Sigmoid colon (tissue), 7 donors: ENCODE data around the gene ZRANB3. TPM values are rescaled to one million over a fixed set of nuclear protein-coding genes. Genes with fewer than 3 reads are reported as not detected.

Source experiments
- DNase-seq: peaks from one replicate; pipeline ENCODE4 v3.0.0-alpha.2; 2019
- H3K27ac ChIP-seq, 4 donors: fragments of 200-600 bp; sonication (generic); one replicate each; pipeline ENCODE4 v1.5.1; 2016 to 2019; ENCODE audit warnings: mild to moderate bottlenecking in 1 of 4
- H3K27me3 ChIP-seq, 3 donors: fragments of 200-600 bp; sonication (generic); one replicate each; pipeline ENCODE4 v1.5.1; 2019; ENCODE audit warnings: mild to moderate bottlenecking in 1 of 3
- H3K36me3 ChIP-seq, 4 donors: fragments of 200-600 bp; sonication (generic); one replicate each; pipeline ENCODE4 v1.5.1; 2016 to 2019
- H3K4me1 ChIP-seq, 4 donors: fragments of 200-600 bp; sonication (generic); one replicate each; pipeline ENCODE4 v1.5.1; 2017 to 2019
- H3K4me3 ChIP-seq, 4 donors: fragments of 200-600 bp; sonication (generic); one replicate each; pipeline ENCODE4 v1.5.1; 2017 to 2019; ENCODE audit warnings: mild to moderate bottlenecking in 2 of 4, moderate library complexity in 1 of 4
- H3K9me3 ChIP-seq, 4 donors: fragments of 200-600 bp in 3 of 4; sonication (generic) in 3 of 4; one replicate each; pipeline versions ENCODE4 v1.5.1 to v1.6.1; 2013 to 2019
- EP300 ChIP-seq, 4 donors: sonication (generic); formaldehyde crosslinking; IDR thresholded peaks; one replicate each; pipeline ENCODE4 v1.6.1; 2017; ENCODE audit warnings: antibody characterized with exemption in 4 of 4
- POLR2A ChIP-seq, 2 donors: fragments of 450-650 bp; IDR thresholded peaks; one replicate each; pipeline ENCODE4 v1.6.1; 2016; ENCODE audit warnings: antibody characterized with exemption in 2 of 2, mild to moderate bottlenecking in 2 of 2, moderate library complexity in 2 of 2
- POLR2AphosphoS5 ChIP-seq, 4 donors: sonication (generic); formaldehyde crosslinking; IDR thresholded peaks; one replicate each; pipeline ENCODE4 v1.6.1; 2017; ENCODE audit warnings: antibody characterized with exemption in 4 of 4
- WGBS, 2 donors: extraction: QIAGEN DNeasy Blood & Tissue Kit; methylation state at CpG; one replicate each; pipeline ENCODE4 v1.1.7; 2013; 5-methylcytosine and 5-hydroxymethylcytosine counted together
- intact Hi-C: fragments of 100-400 bp; cut with DNase I; formaldehyde crosslinking; loops from one replicate; pipeline ENCODE4 v1.15.1; 2023
- polyA plus RNA-seq, 3 donors: library from polyadenylated mRNA; stranded (reverse); fragments of 200-250 nt; gene quantifications; one replicate each; pipeline ENCODE4 v1.2.3, GENCODE V29; 2013
- total RNA-seq, 4 donors: library from RNA; depleted of rRNA; stranded (reverse); fragments of >200 nt; gene quantifications; one replicate each; pipeline ENCODE4 v1.1.0, GENCODE V29; 2016
- TF ChIP-seq, protein P1 (sequence below), 4 experiments: fragments of 450-650 bp in 3 of 4; fragments of 200-600 bp in 1 of 4; IDR thresholded peaks; one replicate each; pipeline ENCODE4 v1.5.1; 2016 to 2019; ENCODE audit warnings: antibody characterized with exemption in 4 of 4, mild to moderate bottlenecking in 3 of 4, moderate library complexity in 2 of 4
- donor health status: healthy with polysubstance abuse.
- donor health status: Bipolar disorder and iron deficiency.
- donor health status: healthy.

The ZRANB3 gene
- total and polyA plus RNA-seq, 7 donors = 1.2 to 7.2 (median 3.1) TPM

DNA sequence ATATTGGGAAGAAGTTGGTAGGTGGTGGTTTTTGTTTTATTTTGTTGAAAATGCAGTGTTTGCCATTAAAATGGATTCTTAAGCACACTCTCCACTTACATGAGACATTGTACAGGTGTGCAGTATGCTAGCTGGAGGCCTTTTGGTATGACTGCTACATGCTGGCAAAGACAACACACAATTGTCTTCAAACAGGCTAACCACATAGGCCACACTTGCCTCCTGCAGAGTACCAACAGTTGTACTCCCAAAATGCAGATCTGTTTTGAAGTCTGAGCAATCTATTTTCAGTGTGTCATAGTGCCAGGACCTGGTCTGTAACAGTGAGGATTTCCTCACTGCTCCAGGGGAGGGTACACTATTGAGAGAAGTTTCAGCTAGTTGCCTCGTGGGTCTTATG is 213.6 kb downstream of the ZRANB3 start:
- Histone ChIP-seq H3K27ac (no peak overlapping the region), H3K4me1 (no peaks in the 10 kb centered on the region), H3K27me3 (no peaks in the 10 kb centered on the region), H3K4me3 (no peak overlapping the region), H3K36me3 (peaks cover 0 to 4% (median 0%) of the 10 kb centered on the region in 4 donors), H3K9me3 (no peaks in the 10 kb centered on the region)
- intact Hi-C loops = no loop called here
- TF ChIP-seq POLR2AphosphoS5 (IDR thresholded peaks at IDR 0.05) = no peak
- TF ChIP-seq, protein P1, sequence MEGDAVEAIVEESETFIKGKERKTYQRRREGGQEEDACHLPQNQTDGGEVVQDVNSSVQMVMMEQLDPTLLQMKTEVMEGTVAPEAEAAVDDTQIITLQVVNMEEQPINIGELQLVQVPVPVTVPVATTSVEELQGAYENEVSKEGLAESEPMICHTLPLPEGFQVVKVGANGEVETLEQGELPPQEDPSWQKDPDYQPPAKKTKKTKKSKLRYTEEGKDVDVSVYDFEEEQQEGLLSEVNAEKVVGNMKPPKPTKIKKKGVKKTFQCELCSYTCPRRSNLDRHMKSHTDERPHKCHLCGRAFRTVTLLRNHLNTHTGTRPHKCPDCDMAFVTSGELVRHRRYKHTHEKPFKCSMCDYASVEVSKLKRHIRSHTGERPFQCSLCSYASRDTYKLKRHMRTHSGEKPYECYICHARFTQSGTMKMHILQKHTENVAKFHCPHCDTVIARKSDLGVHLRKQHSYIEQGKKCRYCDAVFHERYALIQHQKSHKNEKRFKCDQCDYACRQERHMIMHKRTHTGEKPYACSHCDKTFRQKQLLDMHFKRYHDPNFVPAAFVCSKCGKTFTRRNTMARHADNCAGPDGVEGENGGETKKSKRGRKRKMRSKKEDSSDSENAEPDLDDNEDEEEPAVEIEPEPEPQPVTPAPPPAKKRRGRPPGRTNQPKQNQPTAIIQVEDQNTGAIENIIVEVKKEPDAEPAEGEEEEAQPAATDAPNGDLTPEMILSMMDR (IDR thresholded peaks at IDR 0.05) = no peak
- no peak for TF ChIP-seq POLR2A (IDR thresholded peaks at IDR 0.05)
- no peak for TF ChIP-seq EP300 (IDR thresholded peaks at IDR 0.05)
- no peak for DNase-seq
- WGBS, 2 donors = 72 to 76% methylated on average over 1 of the region's 1 CpG

- WGBS, 2 donors = 94 to 97% methylated on average over 2 of the region's 2 CpGs
- TF ChIP-seq, protein P1 (IDR thresholded peaks at IDR 0.05) = no peak
- no peak for TF ChIP-seq EP300 (IDR thresholded peaks at IDR 0.05)
- no peak for TF ChIP-seq POLR2AphosphoS5 (IDR thresholded peaks at IDR 0.05)
- no peak for TF ChIP-seq POLR2A (IDR thresholded peaks at IDR 0.05)
- H3K9me3 ChIP-seq = peaks cover 0 to under 1% (median 0%) of the 10 kb centered on the region in 4 donors
Measured at GRCh38 chr2:135311962-135312361, 219.1 kb downstream of the ZRANB3 start.

DNA sequence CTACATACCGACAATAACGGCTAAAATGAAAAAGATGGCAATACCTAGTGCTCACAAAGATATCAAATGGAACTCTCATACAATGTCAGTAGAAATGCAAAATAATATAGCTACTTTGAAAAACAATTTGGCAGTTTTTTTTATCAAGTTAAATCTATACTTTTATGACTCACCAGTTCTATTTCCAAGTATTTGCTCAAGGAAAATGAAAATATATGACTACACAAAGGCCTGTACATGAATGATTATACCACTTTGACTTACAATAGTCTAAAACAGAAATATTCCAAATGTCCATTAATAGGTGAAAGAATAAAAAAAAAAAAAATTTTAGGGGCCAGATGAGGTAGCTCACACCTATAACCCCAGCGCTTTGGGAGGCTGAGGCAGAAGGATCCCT is 219.8 kb downstream of the ZRANB3 start:
- Histone ChIP-seq H3K36me3 (peaks cover 0 to 4% (median 0%) of the 10 kb centered on the region in 4 donors), H3K27me3 (no peaks in the 10 kb centered on the region), H3K9me3 (peaks cover 0 to 4% (median 0%) of the 10 kb centered on the region in 4 donors), H3K4me1 (no peaks in the 10 kb centered on the region), H3K27ac (no peak overlapping the region), H3K4me3 (no peak overlapping the region)
- intact Hi-C loops = no loop called here
- WGBS, 2 donors = 96 to 98% methylated on average over 3 of the region's 3 CpGs
- TF ChIP-seq EP300 (IDR thresholded peaks at IDR 0.05) = no peak
- TF ChIP-seq POLR2A (IDR thresholded peaks at IDR 0.05) = no peak
- TF ChIP-seq, protein P1 (IDR thresholded peaks at IDR 0.05) = no peak
- no peak for TF ChIP-seq POLR2AphosphoS5 (IDR thresholded peaks at IDR 0.05)
- no peak for DNase-seq

More at GRCh38 chr2:135311962-135312361, 219.1 kb downstream of the ZRANB3 start:
- Histone ChIP-seq H3K36me3 (peaks cover 0 to 4% (median 0%) of the 10 kb centered on the region in 4 donors), H3K27ac (no peak overlapping the region), H3K4me3 (no peak overlapping the region), H3K27me3 (no peaks in the 10 kb centered on the region), H3K4me1 (no peaks in the 10 kb centered on the region)
- intact Hi-C loops = no loop called here
- DNase-seq = no peak

GRCh38 chr2:135304694-135305093 is 226.3 kb downstream of the ZRANB3 start:
- H3K9me3 ChIP-seq = peaks cover 0 to 5% (median 2%) of the 10 kb centered on the region in 4 donors
- DNase-seq = no peak
- H3K4me1 ChIP-seq = no peaks in the 10 kb centered on the region
- no peak overlapping the region for H3K27ac ChIP-seq
- no peaks in the 10 kb centered on the region for H3K27me3 ChIP-seq
- no peak for TF ChIP-seq POLR2A (IDR thresholded peaks at IDR 0.05)
- TF ChIP-seq POLR2AphosphoS5 (IDR thresholded peaks at IDR 0.05) = no peak
- no peak for TF ChIP-seq EP300 (IDR thresholded peaks at IDR 0.05)
- TF ChIP-seq, protein P1 (IDR thresholded peaks at IDR 0.05) = no peak
- 96 to 97% methylated on average over 4 of the region's 4 CpGs for WGBS, 2 donors
- intact Hi-C loops = no loop called here
- no peaks in the 10 kb centered on the region for H3K36me3 ChIP-seq
- H3K4me3 ChIP-seq = no peak overlapping the region

GRCh38 chr2:135299658-135300244 is 231.3 kb downstream of the ZRANB3 start:
- Histone ChIP-seq H3K9me3 (peaks cover 0 to 7% (median 3%) of the 10 kb centered on the region in 4 donors), H3K27me3 (no peaks in the 10 kb centered on the region), H3K4me3 (no peak overlapping the region), H3K27ac (no peak overlapping the region), H3K4me1 (no peaks in the 10 kb centered on the region), H3K36me3 (no peaks in the 10 kb centered on the region)
- WGBS, 2 donors = 92 to 93% methylated on average over 1 of the region's 1 CpG
- no peak for DNase-seq
- intact Hi-C loops = no loop called here
- no peak for TF ChIP-seq POLR2AphosphoS5 (IDR thresholded peaks at IDR 0.05)
- TF ChIP-seq POLR2A (IDR thresholded peaks at IDR 0.05) = no peak
- TF ChIP-seq, protein P1 (IDR thresholded peaks at IDR 0.05) = no peak
